H1 (cell line): Measurements from ENCODE around the gene MMP12. TPM values are rescaled to one million over a fixed set of nuclear protein-coding genes. Genes with fewer than 3 reads are reported as not detected.

Source experiments
- CTCF ChIA-PET: fragments of 300-600 bp; sonication (Branson Sonifier 250); formaldehyde crosslinking; loops from one replicate; lab custom pipeline; 2021; ENCODE audit not compliant: partially characterized antibody; lab: Charles Lee
- POLR2A ChIA-PET: fragments of 300-600 bp; sonication (Branson Sonifier 250); formaldehyde crosslinking; loops from one replicate; lab custom pipeline; 2021; ENCODE audit warnings: inconsistent platforms; ENCODE audit not compliant: partially characterized antibody; lab: Charles Lee
- DNase-seq, 2 experiments: peaks; one replicate each; pipeline versions ENCODE4 v3.0.0 to v3.0.0-alpha.2; 2010 to 2022; ENCODE audit warnings: low spot score in 2 of 2, low read depth in 1 of 2, mixed read lengths in 1 of 2
- FAIRE-seq: peaks from 2 replicates; lab custom pipeline; 2011; peaks lifted over from hg19 to GRCh38; lab: Jason Lieb, UNC
- H2AFZ ChIP-seq: 2 replicates; pipeline ENCODE4 v1.8.1; 2012; ENCODE audit warnings: low read length, inconsistent platforms
- H2AK5ac ChIP-seq: 2 replicates; pipeline ENCODE4 v1.6.1; 2013; ENCODE audit warnings: low read depth, low read length
- H2BK120ac ChIP-seq: replicated peaks from 2 replicates; pipeline ENCODE3; 2013; ENCODE audit warnings: low read depth, low read length, inconsistent platforms
- H2BK12ac ChIP-seq: 2 replicates; pipeline ENCODE4 v1.6.1; 2013; ENCODE audit warnings: low read depth, low read length
- H2BK15ac ChIP-seq: 2 replicates; pipeline ENCODE4 v1.6.1; 2013; ENCODE audit warnings: low read length
- H2BK20ac ChIP-seq: 2 replicates; pipeline ENCODE4 v1.6.1; 2013; ENCODE audit warnings: low read length
- H2BK5ac ChIP-seq: 2 replicates; pipeline ENCODE4 v1.6.1; 2013; ENCODE audit warnings: low read depth, low read length
- H3K14ac ChIP-seq: 2 replicates; pipeline ENCODE4 v1.6.1; 2013; ENCODE audit warnings: inconsistent platforms; ENCODE audit not compliant: insufficient read length
- H3K18ac ChIP-seq: 2 replicates; pipeline ENCODE4 v1.6.1; 2013; ENCODE audit warnings: low read length; ENCODE audit errors: extremely low read depth
- H3K23ac ChIP-seq: 2 replicates; pipeline ENCODE4 v1.6.1; 2013; ENCODE audit warnings: inconsistent platforms; ENCODE audit not compliant: insufficient read length
- H3K23me2 ChIP-seq: 2 replicates; pipeline ENCODE4 v1.6.1; 2013; ENCODE audit warnings: low read depth, low read length
- H3K27ac ChIP-seq: 2 replicates; pipeline ENCODE4 v1.6.1; 2011; ENCODE audit warnings: low read depth, low read length, inconsistent platforms
- H3K27me3 ChIP-seq, 4 experiments: replicated peaks in 1 of 4; 1 replicate in 1 of 4; 2 replicates in 3 of 4; pipeline versions ENCODE4 v1.6.1 to v1.8.1; 2011 to 2013; ENCODE audit warnings: low read length in 3 of 4, mild to moderate bottlenecking in 3 of 4, inconsistent platforms in 2 of 4, mixed read lengths in 2 of 4, moderate library complexity in 1 of 4; ENCODE audit not compliant: control insufficient read depth in 3 of 4, insufficient read depth in 3 of 4; ENCODE audit errors: extremely low read depth in 1 of 4
- H3K36me3 ChIP-seq, 4 experiments: 2 replicates each; pipeline versions ENCODE4 v1.6.1 to v1.8.1; 2011 to 2013; ENCODE audit warnings: mild to moderate bottlenecking in 4 of 4, low read length in 3 of 4, moderate library complexity in 2 of 4, control low read depth in 1 of 4, inconsistent platforms in 1 of 4; ENCODE audit not compliant: insufficient read depth in 4 of 4, control insufficient read depth in 2 of 4
- H3K4ac ChIP-seq: replicated peaks from 2 replicates; pipeline ENCODE3; 2013; ENCODE audit warnings: low read length, low read depth, mixed read lengths, inconsistent platforms; ENCODE audit not compliant: insufficient read length
- H3K4me1 ChIP-seq, 4 experiments: replicated peaks in 1 of 4; 1 replicate in 1 of 4; 2 replicates in 3 of 4; pipeline versions ENCODE4 v1.6.1 to v1.8.1; 2011 to 2013; ENCODE audit warnings: low read length in 3 of 4, inconsistent platforms in 2 of 4, mixed read lengths in 1 of 4; ENCODE audit not compliant: insufficient read depth in 4 of 4, control insufficient read depth in 3 of 4
- H3K4me2 ChIP-seq, 2 experiments: 2 replicates each; pipeline versions ENCODE4 v1.6.1 to v1.8.1; 2011 to 2013; ENCODE audit warnings: low read depth in 2 of 2, low read length in 2 of 2, control low read depth in 1 of 2, inconsistent platforms in 1 of 2, mild to moderate bottlenecking in 1 of 2; ENCODE audit not compliant: insufficient read depth in 1 of 2
- H3K4me3 ChIP-seq, 4 experiments: fragments of 200-600, 300-600 bp in 1 of 4; sonication (generic), shearing (Covaris generic), sonication (Bioruptor Twin) in 1 of 4; 2 replicates each; pipeline versions ENCODE4 v1.5.1 to v1.8.1; 2011 to 2016; ENCODE audit warnings: low read length in 4 of 4, low read depth in 3 of 4, control low read depth in 2 of 4, inconsistent platforms in 2 of 4, mild to moderate bottlenecking in 2 of 4, mixed read lengths in 1 of 4, moderate library complexity in 1 of 4; ENCODE audit not compliant: insufficient read depth in 2 of 4; ENCODE audit errors: extremely low read depth in 1 of 4
- H3K56ac ChIP-seq: replicated peaks from 2 replicates; pipeline ENCODE3; 2013; ENCODE audit warnings: low read depth, mild to moderate bottlenecking, mixed read lengths, low read length, inconsistent platforms; ENCODE audit not compliant: insufficient read length
- H3K79me1 ChIP-seq: 2 replicates; pipeline ENCODE4 v1.6.1; 2013; ENCODE audit warnings: low read depth, low read length, control low read depth
- H3K79me2 ChIP-seq, 2 experiments: 2 replicates each; pipeline versions ENCODE4 v1.6.1 to v1.8.1; 2012 to 2013; ENCODE audit warnings: low read length in 2 of 2, mild to moderate bottlenecking in 2 of 2, inconsistent platforms in 1 of 2; ENCODE audit not compliant: insufficient read depth in 2 of 2, control insufficient read depth in 1 of 2
- H3K9ac ChIP-seq, 4 experiments: replicated peaks in 1 of 4; 1 replicate in 1 of 4; 2 replicates in 3 of 4; pipeline versions ENCODE4 v1.6.1 to v1.8.1; 2011 to 2013; ENCODE audit warnings: low read depth in 3 of 4, low read length in 3 of 4, control low read depth in 2 of 4, mild to moderate bottlenecking in 2 of 4, moderate library complexity in 2 of 4, inconsistent platforms in 1 of 4; ENCODE audit errors: extremely low read depth in 1 of 4
- H3K9me3 ChIP-seq, 2 experiments: 2 replicates each; pipeline versions ENCODE4 v1.6.1 to v1.8.1; 2012 to 2013; ENCODE audit warnings: mild to moderate bottlenecking in 2 of 2, moderate library complexity in 2 of 2, control low read depth in 1 of 2, inconsistent platforms in 1 of 2, low read depth in 1 of 2, low read length in 1 of 2, mixed read lengths in 1 of 2; ENCODE audit not compliant: insufficient read depth in 2 of 2
- H4K20me1 ChIP-seq, 2 experiments: replicated peaks in 1 of 2; 2 replicates each; pipeline versions ENCODE3 to v1.8.1; 2011 to 2013; ENCODE audit warnings: inconsistent platforms in 2 of 2, low read length in 2 of 2, mild to moderate bottlenecking in 1 of 2; ENCODE audit not compliant: insufficient read depth in 2 of 2, control insufficient read depth in 1 of 2
- H4K5ac ChIP-seq: 2 replicates; pipeline ENCODE4 v1.6.1; 2013; ENCODE audit warnings: low read length, low read depth, mixed read lengths, inconsistent platforms; ENCODE audit not compliant: insufficient read length
- H4K8ac ChIP-seq: 2 replicates; pipeline ENCODE4 v1.8.0; 2013; ENCODE audit warnings: mild to moderate bottlenecking, moderate library complexity, low read length, inconsistent platforms; ENCODE audit not compliant: insufficient read depth; ENCODE audit errors: extremely low read depth
- H4K91ac ChIP-seq: replicated peaks from 2 replicates; pipeline ENCODE3; 2013; ENCODE audit warnings: low read length, mixed read lengths, inconsistent platforms; ENCODE audit not compliant: insufficient read length
- CTCF ChIP-seq, 3 experiments: IDR thresholded peaks; 1 replicate in 2 of 3; 2 replicates in 1 of 3; pipeline versions ENCODE4 v1.5.1 to v1.6.1; 2011; ENCODE audit warnings: low read length in 3 of 3, mild to moderate bottlenecking in 3 of 3, inconsistent platforms in 2 of 3, low read depth in 1 of 3, moderate library complexity in 1 of 3; ENCODE audit not compliant: insufficient read depth in 1 of 3; ENCODE audit errors: control extremely low read depth in 1 of 3
- GABPA ChIP-seq: IDR thresholded peaks from 2 replicates; pipeline ENCODE4 v1.6.1; 2011; ENCODE audit warnings: mild to moderate bottlenecking, low read length, moderate library complexity, borderline replicate concordance; ENCODE audit not compliant: insufficient read depth
- POLR2AphosphoS5 ChIP-seq: IDR thresholded peaks from 2 replicates; pipeline ENCODE4 v1.6.1; 2011; ENCODE audit warnings: low read depth, low read length
- SP4 ChIP-seq: IDR thresholded peaks from 2 replicates; pipeline ENCODE4 v1.6.1; 2012; ENCODE audit warnings: low read length, inconsistent platforms
- SUZ12 ChIP-seq: fragments of 200-600 bp; sonication (generic); IDR thresholded peaks from 2 replicates; pipeline ENCODE4 v1.6.1; 2012; ENCODE audit warnings: mild to moderate bottlenecking, inconsistent platforms, low read length, moderate library complexity, mixed read lengths
- TAF1 ChIP-seq: IDR thresholded peaks from 2 replicates; pipeline ENCODE4 v1.6.1; 2011; ENCODE audit warnings: mild to moderate bottlenecking, low read depth, low read length
- ZNF274 ChIP-seq: IDR thresholded peaks from 2 replicates; pipeline ENCODE4 v1.7.0; 2012; ENCODE audit warnings: low read length, borderline replicate concordance; ENCODE audit errors: extremely low read depth
- WGBS, 2 experiments: shearing (Covaris generic) in 1 of 2; methylation state at CpG; one replicate each; pipeline versions ENCODE4 v1.1.6 to v1.1.7; 2013 to 2015; ENCODE audit warnings: low lambda C conversion rate in 2 of 2, mixed read lengths in 2 of 2, inconsistent platforms in 1 of 2, low coverage in 1 of 2, missing lambda C conversion rate in 1 of 2; ENCODE audit not compliant: insufficient replicate concordance in 2 of 2, insufficient coverage in 1 of 2, insufficient read length in 1 of 2; ENCODE audit errors: extremely low coverage in 1 of 2, missing lambda C conversion rate in 1 of 2; 5-methylcytosine and 5-hydroxymethylcytosine counted together
- polyA plus RNA-seq, 7 experiments: library from polyadenylated mRNA; depleted of rRNA in 3 of 7; stranded (reverse) in 5 of 7; unstranded in 2 of 7; fragments of >200 nt in 5 of 7; fragments of 200-250 nt in 2 of 7; gene quantifications; 1 replicate in 5 of 7; 2 replicates in 1 of 7; 4 replicates in 1 of 7; pipeline versions ENCODE4 v1.2.1 to v1.2.3, GENCODE V29; 2011 to 2013; ENCODE audit warnings: missing spikeins in 2 of 7, mixed read lengths in 2 of 7
- total RNA-seq: library from RNA; stranded (reverse); fragmentation: NEBNext Ultra II Directional; extraction: Animal tissue kit (Norgen Biotek cat#: 25700); gene quantifications from 2 replicates; pipeline ENCODE4 v1.2.1, GENCODE V29; 2021
- TF ChIP-seq, protein P1 (sequence below): IDR thresholded peaks from 2 replicates; pipeline ENCODE4 v1.6.1; 2012; ENCODE audit warnings: low read length, inconsistent platforms

Gene MMP12
- total and polyA plus RNA-seq, 2 of the 8 experiments (the other 6 are each of a cell fraction or from before 2014, with no cell fraction given): not detected

GRCh38 chr11:102813484-102813883, 61.3 kb downstream of the MMP12 start:
- no peak overlapping the region for H3K4me2 ChIP-seq
- H2BK20ac ChIP-seq: no peak overlapping the region
- H2BK15ac ChIP-seq: no peak overlapping the region
- H3K23ac ChIP-seq: no peak overlapping the region
- no peak overlapping the region for H3K4me3 ChIP-seq
- no peak overlapping the region for H3K27ac ChIP-seq
- H4K5ac ChIP-seq: no peak overlapping the region
- H3K9ac ChIP-seq: no peak overlapping the region
- H2AK5ac ChIP-seq: no peak overlapping the region
- DNase-seq: no peak
- H4K8ac ChIP-seq: no peak overlapping the region
- no peaks in the 10 kb centered on the region for H3K79me1 ChIP-seq
- H3K14ac ChIP-seq: no peak overlapping the region
- H3K56ac ChIP-seq: no peak overlapping the region
- H3K4ac ChIP-seq: no peak overlapping the region
- TF ChIP-seq CTCF (IDR thresholded peaks at IDR 0.05; ENCODE audit: control extremely low read depth in 1 of 3, insufficient read depth in 1 of 3, low read depth in 1 of 3, low read length in 3 of 3): no peak
- no peak for TF ChIP-seq SP4
- no peak for TF ChIP-seq GABPA
- TF ChIP-seq ZNF274: no peak
- no peak for TF ChIP-seq TAF1
- no peak for TF ChIP-seq SUZ12
- TF ChIP-seq POLR2AphosphoS5: no peak
- TF ChIP-seq, protein P1, sequence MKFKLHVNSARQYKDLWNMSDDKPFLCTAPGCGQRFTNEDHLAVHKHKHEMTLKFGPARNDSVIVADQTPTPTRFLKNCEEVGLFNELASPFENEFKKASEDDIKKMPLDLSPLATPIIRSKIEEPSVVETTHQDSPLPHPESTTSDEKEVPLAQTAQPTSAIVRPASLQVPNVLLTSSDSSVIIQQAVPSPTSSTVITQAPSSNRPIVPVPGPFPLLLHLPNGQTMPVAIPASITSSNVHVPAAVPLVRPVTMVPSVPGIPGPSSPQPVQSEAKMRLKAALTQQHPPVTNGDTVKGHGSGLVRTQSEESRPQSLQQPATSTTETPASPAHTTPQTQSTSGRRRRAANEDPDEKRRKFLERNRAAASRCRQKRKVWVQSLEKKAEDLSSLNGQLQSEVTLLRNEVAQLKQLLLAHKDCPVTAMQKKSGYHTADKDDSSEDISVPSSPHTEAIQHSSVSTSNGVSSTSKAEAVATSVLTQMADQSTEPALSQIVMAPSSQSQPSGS: no peak
- H2BK5ac ChIP-seq: no peak overlapping the region
- H3K9me3 ChIP-seq: no peaks in the 10 kb centered on the region
- no peak overlapping the region for H2BK12ac ChIP-seq
- no peak for FAIRE-seq
- CTCF ChIA-PET: interaction anchor here (1.0 to 2.5 kb wide), 2 partner anchors 16 to 101 kb away, joined by 4 to 6 read pairs; no protein-coding TSS in a partner anchor
- H2AFZ ChIP-seq: no peak overlapping the region
- H3K36me3 ChIP-seq: no peaks in the 10 kb centered on the region
- H4K91ac ChIP-seq: no peak overlapping the region
- H4K20me1 ChIP-seq: no peaks in the 10 kb centered on the region
- H3K27me3 ChIP-seq: no peaks in the 10 kb centered on the region
- POLR2A ChIA-PET: no interaction called here
- no peak overlapping the region for H2BK120ac ChIP-seq
- 90% methylated on average over 1 of the region's 1 CpG; no CpG with 5 or more reads in 1 of the 2 experiments for WGBS, 2 experiments
- H3K18ac ChIP-seq: no peak overlapping the region
- H3K4me1 ChIP-seq: no peaks in the 10 kb centered on the region
- H3K79me2 ChIP-seq: no peaks in the 10 kb centered on the region
- no peaks in the 10 kb centered on the region for H3K23me2 ChIP-seq
